Omental fat pad (tissue), 4 donors: ENCODE results near the gene EIF4E. TPM values are rescaled to one million over a fixed set of nuclear protein-coding genes. Genes with fewer than 3 reads are reported as not detected.
"Not testable (repeated sequence)": the region's sequence is repeated elsewhere in the genome, so short reads cannot be mapped to it uniquely, and the experiment has no call there.

Experiments
- ATAC-seq: fragments of 150-250 bp; one replicate; pipeline ENCODE4 v1.9.1; 2016; ENCODE audit warnings: mild to moderate bottlenecking, moderate library complexity; ENCODE audit not compliant: low FRiP score
- DNase-seq: peaks from one replicate; pipeline ENCODE4 v3.0.0-alpha.2; 2019; ENCODE audit warnings: low spot score
- CTCF ChIP-seq, 3 donors: fragments of 450-650 bp; IDR thresholded peaks; one replicate each; pipeline ENCODE4 v1.5.1; 2016 to 2017; ENCODE audit warnings: antibody characterized with exemption in 3 of 3, mild to moderate bottlenecking in 3 of 3, moderate library complexity in 2 of 3
- total RNA-seq, 4 donors: library from RNA; depleted of rRNA; stranded (reverse); fragments of >200 nt; gene quantifications; one replicate each; pipeline ENCODE4 v1.1.0, GENCODE V29; 2016

The EIF4E gene
- total RNA-seq, 4 donors from 2014 or later, result 62.5 to 208 (median 74.1) TPM

- no peak for TF ChIP-seq CTCF (IDR thresholded peaks at IDR 0.05)
- no peak for ATAC-seq
- DNase-seq, result no peak
These were observed 3.6 kb upstream of the EIF4E start for GRCh38 chr4:98932539-98932938.

- no peak for DNase-seq
- no peak for TF ChIP-seq CTCF (IDR thresholded peaks at IDR 0.05)
- no peak for ATAC-seq
These were observed 1.5 kb upstream of the EIF4E start for GRCh38 chr4:98930311-98930865.

GRCh38 chr4:98929341-98930267, 671 bp upstream of the EIF4E start:
- TF ChIP-seq CTCF (IDR thresholded peaks at IDR 0.05), result no peak

GRCh38 chr4:98928131-98928504, 815 bp downstream of the EIF4E start:
- ATAC-seq (peak; percentile 53), DNase-seq (peak; percentile 50)
- no peak for TF ChIP-seq CTCF (IDR thresholded peaks at IDR 0.05)

More at GRCh38 chr4:98929341-98930267, 671 bp upstream of the EIF4E start:
- ATAC-seq, result peak; percentile 84
- peak; percentile 65 for DNase-seq

GRCh38 chr4:98926257-98926656, 2.7 kb downstream of the EIF4E start:
- not testable (repeated sequence) for ATAC-seq

GRCh38 chr4:98921292-98921691, 7.6 kb downstream of the EIF4E start:
- DNase-seq (no peak), ATAC-seq (no peak)
- TF ChIP-seq CTCF (IDR thresholded peaks at IDR 0.05), result no peak

More at GRCh38 chr4:98926257-98926656, 2.7 kb downstream of the EIF4E start:
- DNase-seq, result not testable (repeated sequence)

- DNase-seq (no peak), ATAC-seq (no peak)
- TF ChIP-seq CTCF (IDR thresholded peaks at IDR 0.05), result no peak
These were observed 8.9 kb downstream of the EIF4E start for GRCh38 chr4:98919996-98920395.

- DNase-seq, ATAC-seq: not testable (repeated sequence)
These were observed 18.2 kb downstream of the EIF4E start for GRCh38 chr4:98910728-98911127.
